Liver (tissue), 3 donors: ENCODE data around the gene MOK.

Experiments used
- FOXA1 ChIP-seq: IDR thresholded peaks from 2 replicates; pipeline ENCODE4 v1.6.1; 2016; ENCODE audit warnings: antibody characterized with exemption
- GABPA ChIP-seq, 2 donors: IDR thresholded peaks in 1 of 2; conservative IDR thresholded peaks in 1 of 2; 2 replicates each; pipeline ENCODE4 v1.6.1; 2016; ENCODE audit warnings: antibody characterized with exemption in 2 of 2, mild to moderate bottlenecking in 1 of 2, moderate library complexity in 1 of 2
- MAX ChIP-seq: IDR thresholded peaks from 2 replicates; pipeline ENCODE4 v1.6.1; 2016; ENCODE audit warnings: antibody characterized with exemption
- NR2F2 ChIP-seq: IDR thresholded peaks from 2 replicates; pipeline ENCODE4 v1.6.1; 2016; ENCODE audit warnings: antibody characterized with exemption
- RAD21 ChIP-seq, 2 donors: IDR thresholded peaks; 2 replicates each; pipeline ENCODE4 v1.6.1; 2016; ENCODE audit warnings: antibody characterized with exemption in 2 of 2, mild to moderate bottlenecking in 2 of 2
- REST ChIP-seq: IDR thresholded peaks from 2 replicates; pipeline ENCODE4 v1.6.1; 2016; ENCODE audit warnings: antibody characterized with exemption, mild to moderate bottlenecking
- SP1 ChIP-seq: IDR thresholded peaks from 2 replicates; pipeline ENCODE4 v1.6.1; 2018; ENCODE audit warnings: antibody characterized with exemption, mild to moderate bottlenecking
- TAF1 ChIP-seq: conservative IDR thresholded peaks from 2 replicates; pipeline ENCODE4 v1.6.1; 2016; ENCODE audit warnings: antibody characterized with exemption, mild to moderate bottlenecking
- YY1 ChIP-seq: IDR thresholded peaks from 2 replicates; pipeline ENCODE4 v1.6.1; 2016; ENCODE audit warnings: antibody characterized with exemption, mild to moderate bottlenecking
- ZBTB33 ChIP-seq: IDR thresholded peaks from 2 replicates; pipeline ENCODE4 v1.6.1; 2016; ENCODE audit warnings: antibody characterized with exemption
- TF ChIP-seq, protein P1 (sequence below): fragments of 150-350 bp; IDR thresholded peaks from 2 replicates; pipeline ENCODE4 v1.5.1; 2017; ENCODE audit warnings: improper control_type of control experiment, low read depth, low read length; ENCODE audit not compliant: missing input control
- TF ChIP-seq, protein P2 (sequence below): IDR thresholded peaks from 2 replicates; pipeline ENCODE4 v1.6.1; 2016; ENCODE audit warnings: antibody characterized with exemption
- donor health status: healthy.
- donor health status: healthy.

- TF ChIP-seq TAF1 (no peak), NR2F2 (no peak), REST (no peak), MAX (no peak), YY1 (no peak), ZBTB33 (no peak), RAD21 (IDR thresholded peaks at IDR 0.05) (no peak), FOXA1 (no peak), GABPA (IDR thresholded peaks at IDR 0.05 in 1 of 2, conservative IDR thresholded peaks at IDR 0.05 in 1 of 2) (no peak), SP1 (no peak)
- TF ChIP-seq, protein P1, sequence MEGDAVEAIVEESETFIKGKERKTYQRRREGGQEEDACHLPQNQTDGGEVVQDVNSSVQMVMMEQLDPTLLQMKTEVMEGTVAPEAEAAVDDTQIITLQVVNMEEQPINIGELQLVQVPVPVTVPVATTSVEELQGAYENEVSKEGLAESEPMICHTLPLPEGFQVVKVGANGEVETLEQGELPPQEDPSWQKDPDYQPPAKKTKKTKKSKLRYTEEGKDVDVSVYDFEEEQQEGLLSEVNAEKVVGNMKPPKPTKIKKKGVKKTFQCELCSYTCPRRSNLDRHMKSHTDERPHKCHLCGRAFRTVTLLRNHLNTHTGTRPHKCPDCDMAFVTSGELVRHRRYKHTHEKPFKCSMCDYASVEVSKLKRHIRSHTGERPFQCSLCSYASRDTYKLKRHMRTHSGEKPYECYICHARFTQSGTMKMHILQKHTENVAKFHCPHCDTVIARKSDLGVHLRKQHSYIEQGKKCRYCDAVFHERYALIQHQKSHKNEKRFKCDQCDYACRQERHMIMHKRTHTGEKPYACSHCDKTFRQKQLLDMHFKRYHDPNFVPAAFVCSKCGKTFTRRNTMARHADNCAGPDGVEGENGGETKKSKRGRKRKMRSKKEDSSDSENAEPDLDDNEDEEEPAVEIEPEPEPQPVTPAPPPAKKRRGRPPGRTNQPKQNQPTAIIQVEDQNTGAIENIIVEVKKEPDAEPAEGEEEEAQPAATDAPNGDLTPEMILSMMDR = no peak
- TF ChIP-seq, protein P2, sequence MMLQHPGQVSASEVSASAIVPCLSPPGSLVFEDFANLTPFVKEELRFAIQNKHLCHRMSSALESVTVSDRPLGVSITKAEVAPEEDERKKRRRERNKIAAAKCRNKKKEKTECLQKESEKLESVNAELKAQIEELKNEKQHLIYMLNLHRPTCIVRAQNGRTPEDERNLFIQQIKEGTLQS = no peak
Observed at GRCh38 chr14:102192840-102193502, 112.0 kb downstream of the MOK start.
